HG03135 (cell line): ENCODE measurements around the gene SPATA6.
"Not testable (repeated sequence)": the region's sequence is repeated elsewhere in the genome, so short reads cannot be mapped to it uniquely, and the experiment has no call there.

Experiments
- ATAC-seq: cut with Tn5 transposase; IDR thresholded peaks from one replicate; pipeline ENCODE4 v1.9.1; 2021; ENCODE audit warnings: mild to moderate bottlenecking, moderate library complexity; ENCODE audit not compliant: unreplicated experiment

Gene SPATA6

DNA sequence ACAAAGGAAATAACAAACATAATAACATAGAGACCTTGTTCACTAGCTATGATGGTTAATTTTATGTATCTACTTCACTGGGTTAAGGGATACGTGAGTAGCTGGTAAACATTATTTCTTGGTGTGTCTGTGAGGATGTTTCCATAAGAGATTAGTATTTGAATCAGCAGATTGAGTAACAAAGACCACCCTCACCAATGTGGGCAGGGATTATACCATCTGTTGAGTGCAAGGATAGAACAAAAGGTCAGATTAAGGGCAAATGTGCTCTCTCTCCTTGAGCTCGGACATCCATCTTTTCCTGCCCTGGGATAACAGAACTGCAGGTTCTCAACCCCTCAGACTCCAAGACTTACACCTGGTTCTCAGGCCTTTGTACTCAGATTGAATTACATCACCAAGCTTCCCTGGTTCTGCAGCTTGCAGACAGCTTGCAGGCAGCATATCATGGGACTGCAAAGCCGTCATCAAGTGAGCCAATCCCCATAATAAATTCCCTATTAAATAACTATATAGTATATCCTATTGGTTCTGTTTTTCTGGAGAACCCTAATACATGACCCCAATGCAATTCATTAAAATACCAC, 9.2 kb downstream of the SPATA6 start:
- no peak for ATAC-seq

DNA sequence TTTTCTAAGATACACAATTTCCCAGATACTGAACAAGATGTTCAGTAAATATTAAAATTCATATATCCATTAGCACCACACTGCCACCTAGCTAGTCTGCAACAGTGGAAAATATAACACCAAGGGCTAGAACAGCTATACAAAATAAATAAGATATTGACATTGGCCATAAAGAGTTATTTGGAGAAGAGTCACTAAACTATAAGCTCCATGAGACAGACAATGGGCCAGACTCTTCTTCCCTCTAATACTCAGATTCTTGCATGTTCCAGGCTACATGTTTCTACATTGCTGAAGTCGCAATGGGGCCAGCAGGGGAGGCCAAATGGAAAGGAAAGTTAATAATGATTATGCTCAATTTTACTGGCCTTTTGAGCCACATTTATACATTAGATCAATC, 21.5 kb downstream of the SPATA6 start:
- ATAC-seq = no peak

DNA sequence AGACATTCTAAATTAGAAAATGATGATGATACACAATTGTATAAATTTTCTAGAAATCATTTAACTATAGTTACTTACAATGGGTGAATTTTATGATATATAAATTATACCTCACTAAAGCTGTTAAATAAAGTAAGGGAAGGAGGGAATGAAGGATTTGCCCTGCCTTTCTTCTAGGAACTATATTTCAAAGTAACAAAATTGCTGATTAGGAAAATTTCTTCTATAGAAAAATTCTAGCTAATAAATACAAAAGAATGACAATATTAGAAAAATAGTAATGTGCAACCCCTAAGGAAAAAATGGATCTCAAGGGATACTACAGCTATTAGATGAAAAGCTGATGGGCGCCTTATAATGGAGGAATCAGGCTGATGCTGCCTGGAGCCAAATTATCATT, 23.1 kb downstream of the SPATA6 start:
- no peak for ATAC-seq

DNA sequence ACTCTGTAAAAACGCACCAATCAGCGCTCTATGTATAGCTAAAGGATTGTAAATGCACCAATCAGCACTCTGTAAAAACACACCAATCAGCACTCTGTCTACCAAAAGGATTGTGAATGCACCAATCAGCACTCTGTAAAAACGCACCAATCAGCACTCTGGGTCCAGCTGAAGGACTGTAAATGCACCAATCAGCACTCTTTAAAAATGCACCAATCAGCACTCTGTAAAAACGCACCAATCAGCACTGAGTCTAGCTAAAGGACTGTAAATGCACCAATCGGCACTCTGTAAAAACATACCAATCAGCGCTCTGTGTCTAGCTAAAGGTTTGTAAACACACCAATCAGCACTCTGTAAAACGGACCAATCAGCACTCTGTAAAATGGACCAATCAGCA, 27.8 kb downstream of the SPATA6 start:
- ATAC-seq = not testable (repeated sequence)

DNA sequence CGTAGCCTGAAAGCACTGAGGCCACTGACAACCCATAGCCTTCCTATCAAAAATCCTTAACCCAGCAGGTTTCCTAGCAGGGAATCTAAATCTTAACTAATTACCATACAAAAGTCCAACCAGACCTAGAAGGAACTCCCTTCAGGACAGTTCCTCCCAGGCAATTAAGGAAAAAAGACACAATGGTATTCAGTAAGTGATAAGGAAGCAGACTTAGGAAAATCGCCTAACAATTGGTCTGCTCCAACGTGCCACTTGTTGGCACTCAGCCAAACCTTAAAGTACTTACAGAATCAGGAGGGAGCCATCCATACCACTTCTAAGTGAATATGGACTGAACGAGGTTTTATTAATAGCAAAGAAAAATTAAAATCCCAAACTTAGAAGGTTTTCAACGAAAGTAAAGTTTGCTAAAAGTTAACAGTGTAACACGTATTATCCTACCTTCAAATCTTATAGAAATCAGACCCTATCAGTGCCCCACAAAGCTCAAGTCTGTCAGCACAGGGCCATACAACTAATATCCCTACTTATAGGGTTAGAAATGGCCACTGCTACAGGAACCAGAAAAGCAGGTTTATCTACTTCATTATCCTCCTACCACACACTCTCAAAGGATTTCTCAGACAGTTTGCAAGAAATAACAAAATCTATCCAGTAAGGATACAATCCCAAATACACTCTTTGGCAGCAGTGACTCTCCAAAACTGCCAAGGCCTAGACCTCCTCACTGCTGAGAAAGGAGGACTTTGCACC, 29.0 kb downstream of the SPATA6 start:
- ATAC-seq = no peak

DNA sequence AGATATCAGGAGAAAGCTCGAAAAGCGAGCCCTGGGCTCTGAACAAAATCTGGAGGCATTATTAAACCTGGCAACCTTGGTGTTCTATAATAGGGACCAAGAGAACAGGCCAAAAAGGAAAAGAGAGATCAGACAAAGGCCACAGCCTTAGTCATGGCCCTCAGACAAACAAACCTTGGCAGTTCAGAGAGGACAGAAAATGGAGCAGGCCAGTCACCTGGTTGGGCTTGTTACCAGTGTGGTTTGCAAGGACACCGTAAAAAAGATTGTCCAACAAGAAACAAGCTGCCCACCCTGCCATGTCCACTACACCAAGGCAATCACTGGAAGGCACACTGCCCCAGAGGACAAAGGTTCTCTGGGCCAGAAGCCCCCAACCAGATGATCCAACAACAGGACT, 31.2 kb downstream of the SPATA6 start:
- ATAC-seq = not testable (repeated sequence)

DNA sequence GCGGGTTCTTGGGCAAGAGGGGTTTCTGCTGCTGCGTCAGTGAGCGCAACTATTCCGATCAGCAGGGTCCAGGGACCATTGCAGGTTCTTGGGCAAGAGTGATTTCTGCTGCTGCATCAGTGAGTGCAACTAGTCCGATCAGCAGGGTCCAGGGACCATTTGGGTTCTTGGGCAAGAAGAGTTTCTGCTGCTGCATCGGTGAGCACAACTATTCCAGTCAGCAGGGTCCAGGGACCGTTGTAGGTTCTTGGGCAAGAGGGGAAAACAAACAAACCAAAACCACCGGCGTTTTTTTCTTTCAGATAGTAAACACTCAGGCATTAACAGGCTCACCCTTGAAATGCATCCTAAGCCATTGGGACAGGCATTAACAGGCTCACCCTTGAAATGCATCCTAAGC, 32.6 kb downstream of the SPATA6 start:
- ATAC-seq = no peak

DNA sequence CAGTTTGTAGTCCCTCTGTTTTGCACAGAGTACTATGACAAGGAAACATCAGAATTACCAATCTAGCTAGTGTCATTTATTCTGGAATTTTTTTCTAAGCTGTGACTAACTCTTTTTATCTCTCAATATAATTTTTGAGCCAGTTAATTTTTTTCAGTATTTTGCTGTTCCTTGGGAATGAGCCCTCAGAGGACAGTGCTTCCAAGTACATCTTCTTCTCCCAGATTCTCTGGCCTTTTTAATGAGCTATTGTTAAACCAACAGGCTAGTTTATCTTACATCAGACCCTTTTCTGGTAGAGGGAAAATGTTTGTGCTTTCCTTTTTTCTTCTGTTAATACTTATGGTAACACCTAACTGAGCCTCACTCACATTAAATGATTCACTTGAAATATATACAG, 34.6 kb downstream of the SPATA6 start:
- ATAC-seq = not testable (repeated sequence)

DNA sequence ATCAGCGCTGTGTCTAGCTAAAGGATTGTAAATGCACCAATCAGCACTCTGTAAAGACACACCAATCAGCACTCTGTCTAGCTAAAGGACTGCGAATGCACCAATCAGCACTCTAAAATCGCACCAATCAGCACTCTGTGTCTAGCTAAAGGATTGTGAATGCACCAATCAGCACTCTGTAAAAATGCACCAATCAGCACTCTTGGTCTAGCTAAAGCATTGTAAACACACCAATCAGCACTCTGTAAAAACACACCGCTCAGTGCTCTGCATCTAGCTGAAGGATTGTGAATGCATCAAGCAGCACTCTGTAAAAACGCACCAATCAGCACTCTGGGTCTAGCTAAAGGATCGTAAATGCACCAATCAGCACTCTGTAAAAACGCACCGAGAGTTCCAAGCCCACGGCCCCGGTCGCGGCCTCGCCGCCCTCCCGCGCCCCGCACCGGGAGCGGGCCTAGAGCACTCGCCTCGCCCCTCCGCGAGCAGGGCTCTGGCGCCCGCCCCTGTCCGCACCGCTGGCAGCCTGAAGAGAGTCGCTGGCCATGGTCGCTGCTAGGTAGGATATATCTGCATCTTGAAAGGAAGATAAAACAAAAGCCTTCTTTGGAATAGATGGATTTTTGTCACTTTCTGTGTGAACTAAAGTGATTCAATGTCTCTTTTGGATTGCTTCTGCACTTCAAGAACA, 36.5 kb downstream of the SPATA6 start:
- not testable (repeated sequence) for ATAC-seq

DNA sequence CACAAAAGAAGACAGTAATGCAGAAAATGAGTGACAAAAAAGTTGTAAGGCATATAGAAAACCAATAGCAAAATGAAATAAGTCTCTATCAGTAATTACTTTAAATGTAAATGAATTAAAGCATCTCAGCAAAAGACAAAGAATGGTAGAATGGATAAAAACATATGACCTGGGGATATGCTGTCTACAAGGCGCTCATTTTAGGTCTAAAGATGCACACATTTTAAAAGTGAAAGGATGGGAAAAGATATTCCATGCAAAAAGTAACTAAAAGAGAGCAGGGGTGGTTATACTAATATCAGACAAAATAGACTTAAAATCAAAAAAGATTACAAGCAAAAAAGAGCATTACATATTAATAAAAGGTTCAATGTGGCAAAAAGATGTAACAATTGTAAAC, 41.2 kb downstream of the SPATA6 start:
- ATAC-seq = no peak

DNA sequence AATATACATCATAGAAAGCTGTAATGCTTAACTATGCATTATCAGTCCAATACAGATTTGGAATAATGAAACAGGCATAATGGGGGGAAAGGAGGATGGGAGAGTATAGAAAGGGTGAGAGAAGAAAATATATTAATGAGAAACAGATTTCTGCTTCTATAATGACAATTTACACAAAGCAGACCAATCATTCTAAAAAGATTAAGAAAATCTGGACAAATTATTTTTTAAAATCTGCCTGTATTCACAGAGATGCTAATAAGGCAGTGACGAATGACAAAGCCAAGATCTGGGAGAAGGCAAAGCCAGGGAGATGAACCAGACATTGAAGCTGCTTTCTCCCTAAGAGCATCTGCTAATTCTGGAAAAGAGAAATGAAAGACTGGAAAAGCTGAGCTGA, 50.0 kb downstream of the SPATA6 start:
- no peak for ATAC-seq

DNA sequence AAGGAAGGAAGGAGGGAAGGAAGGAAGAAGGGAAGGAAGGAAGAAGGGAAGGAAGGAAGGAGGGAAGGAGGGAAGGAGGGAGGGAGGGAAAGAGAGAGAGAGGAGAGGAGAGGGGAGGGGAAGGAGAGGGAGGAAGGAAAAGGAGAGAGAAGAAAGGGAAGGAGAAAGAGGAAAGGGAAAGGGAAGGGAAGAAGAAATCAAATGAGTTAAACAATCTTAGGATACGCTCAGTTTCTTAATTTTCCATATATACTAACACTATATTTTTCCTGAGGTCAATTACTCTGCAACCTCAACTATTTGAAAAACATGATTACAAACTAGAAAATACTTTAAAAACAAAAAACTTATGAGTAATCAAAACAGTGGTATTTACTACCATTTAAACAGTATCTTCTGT, 53.3 kb downstream of the SPATA6 start:
- ATAC-seq = no peak

DNA sequence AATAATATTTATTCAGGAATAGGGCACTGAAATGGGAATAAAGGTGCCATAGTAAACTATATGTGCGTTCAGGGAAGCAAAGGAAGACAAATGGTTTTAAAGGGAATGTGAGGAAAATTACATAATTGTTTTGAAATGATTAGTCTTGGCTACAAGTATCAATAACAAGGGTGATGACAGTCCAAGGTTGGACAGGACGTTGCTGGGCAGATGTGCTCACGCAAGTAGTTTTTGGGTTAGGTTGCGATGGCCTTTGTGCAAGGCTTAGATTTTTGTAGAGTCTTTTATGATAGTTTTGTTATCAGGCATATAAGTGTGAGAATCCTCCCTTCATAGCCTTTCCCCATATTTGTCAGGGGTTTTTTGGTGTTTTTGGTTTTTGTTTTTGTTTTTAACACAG, 57.0 kb downstream of the SPATA6 start:
- ATAC-seq = no peak

DNA sequence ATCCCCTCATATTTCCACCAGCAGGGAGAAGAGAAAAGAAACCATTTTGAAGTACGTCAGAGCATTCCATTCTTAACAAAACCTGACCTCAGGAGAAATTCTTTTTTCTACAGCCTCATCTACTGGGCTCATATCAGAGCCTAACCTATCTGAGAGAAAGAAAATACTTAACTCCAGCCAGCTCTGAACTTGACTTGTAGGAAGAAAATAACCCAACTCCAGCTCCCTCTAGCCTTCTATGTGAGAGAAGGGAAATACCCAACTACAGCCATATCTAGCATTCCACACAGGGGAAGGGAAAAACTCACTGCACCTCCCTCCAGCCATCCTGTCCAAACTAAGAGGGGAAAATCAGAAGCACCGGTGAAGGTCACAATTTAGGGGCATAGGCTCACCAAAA, 57.7 kb downstream of the SPATA6 start:
- ATAC-seq = no peak

DNA sequence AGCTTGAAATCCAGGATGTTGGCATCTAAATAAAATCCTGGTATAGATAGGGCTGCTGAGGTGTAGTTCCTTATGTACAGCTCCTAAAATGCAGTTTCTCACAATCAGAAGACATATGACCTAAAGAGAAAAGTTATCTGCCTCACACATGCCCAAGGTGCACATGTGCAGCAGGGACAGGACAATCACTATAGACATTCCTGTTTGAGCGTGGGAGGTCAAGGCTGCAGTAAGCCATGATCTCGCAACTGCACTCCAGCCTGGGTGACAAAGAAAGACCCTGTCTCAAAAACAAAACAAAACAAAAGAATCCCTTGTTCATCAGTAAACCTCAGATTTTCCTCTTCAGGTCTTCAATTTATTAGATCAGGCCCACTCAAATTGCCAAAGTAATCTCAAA, 66.1 kb downstream of the SPATA6 start:
- no peak for ATAC-seq

DNA sequence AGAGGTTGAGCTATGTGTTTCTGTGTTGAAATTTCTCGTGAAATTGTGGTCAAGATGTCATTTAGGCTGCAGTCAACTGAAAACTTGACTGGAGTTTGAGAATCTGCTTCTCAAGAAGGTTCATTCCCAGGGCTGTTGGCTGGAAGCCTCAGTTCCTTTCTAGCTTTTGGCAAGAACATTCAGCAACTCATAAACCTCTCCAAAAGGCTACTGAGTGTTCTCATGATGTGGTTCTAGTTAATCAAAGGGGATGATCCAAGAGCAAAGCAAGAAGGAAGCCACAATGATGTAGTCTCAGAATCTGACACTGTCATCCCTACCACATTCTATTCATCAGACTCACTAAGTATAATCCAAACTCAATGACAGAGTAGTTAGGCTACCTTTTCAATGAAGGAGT, 66.6 kb downstream of the SPATA6 start:
- ATAC-seq = no peak

DNA sequence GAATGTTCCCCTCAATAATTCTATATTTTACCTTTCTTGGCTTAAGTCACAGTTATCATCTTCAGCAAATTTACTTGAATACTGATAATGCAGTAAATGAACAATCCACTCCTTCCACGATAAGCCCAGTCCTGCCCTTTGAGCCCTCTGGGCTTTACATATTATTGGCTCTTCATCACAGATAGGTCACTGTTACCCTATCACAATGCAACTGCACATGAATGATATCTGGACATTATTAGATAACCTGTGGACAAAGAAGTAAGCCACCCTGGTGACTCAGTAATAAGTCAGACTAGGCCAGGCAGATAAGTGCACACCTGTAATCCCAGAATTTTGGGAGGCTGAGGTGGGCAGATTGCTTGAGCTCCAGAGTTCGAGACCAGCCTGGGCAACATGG, 69.4 kb downstream of the SPATA6 start:
- ATAC-seq = no peak

DNA sequence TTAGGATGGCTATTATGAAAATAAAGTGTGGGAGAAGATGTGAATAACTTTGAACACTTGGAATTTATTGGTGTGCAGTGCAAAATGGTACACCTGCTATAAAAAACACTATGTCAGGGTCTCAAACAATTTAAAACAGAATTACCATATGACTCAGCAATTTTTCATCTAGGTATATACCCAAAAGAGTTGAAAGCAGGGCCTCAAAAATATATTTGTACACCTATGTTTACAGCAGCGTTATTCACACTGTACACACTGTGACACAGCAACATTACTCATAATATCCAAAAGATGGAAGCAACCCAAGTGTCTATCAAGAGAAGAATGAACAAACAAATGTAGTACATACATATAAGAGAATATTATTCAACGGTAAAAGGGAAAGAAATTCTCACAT, 75.8 kb downstream of the SPATA6 start:
- ATAC-seq = no peak

DNA sequence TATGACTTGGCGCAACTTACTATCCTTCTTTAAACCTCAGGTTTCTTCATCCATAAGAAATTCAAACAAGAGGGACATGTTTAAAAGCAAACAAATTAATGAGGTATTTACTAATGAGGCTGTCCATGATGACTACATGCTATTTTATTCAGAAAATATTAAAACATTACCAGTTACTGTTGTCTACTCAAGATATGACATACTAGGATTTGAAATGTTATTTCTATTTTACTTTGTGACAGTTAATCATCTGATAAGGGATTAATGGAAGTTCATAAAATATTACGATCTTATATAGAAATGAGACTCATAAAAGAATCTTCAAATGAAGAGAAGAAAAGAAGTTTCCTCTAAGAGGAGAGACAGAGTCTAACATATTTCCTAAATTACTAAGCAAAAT, 80.1 kb downstream of the SPATA6 start:
- ATAC-seq = no peak

DNA sequence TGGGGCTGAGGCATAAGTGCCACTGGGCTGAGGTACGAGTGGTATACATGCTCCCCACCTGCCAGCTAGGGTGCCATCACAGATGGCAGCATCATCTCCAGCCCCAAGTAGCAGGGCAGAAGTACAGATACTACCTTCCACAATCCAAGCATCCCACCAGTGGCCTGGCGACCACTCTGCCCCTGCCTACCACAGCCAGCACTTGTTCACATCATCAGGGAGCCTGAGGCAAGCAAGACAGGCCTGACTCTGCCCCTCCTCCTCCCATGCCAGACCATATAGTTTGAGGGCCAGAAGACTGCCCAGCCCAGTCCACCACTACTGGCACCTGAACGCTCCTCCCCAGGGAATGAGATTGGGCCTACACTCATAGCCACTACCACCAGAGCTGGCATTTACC, 84.6 kb downstream of the SPATA6 start:
- ATAC-seq = no peak

DNA sequence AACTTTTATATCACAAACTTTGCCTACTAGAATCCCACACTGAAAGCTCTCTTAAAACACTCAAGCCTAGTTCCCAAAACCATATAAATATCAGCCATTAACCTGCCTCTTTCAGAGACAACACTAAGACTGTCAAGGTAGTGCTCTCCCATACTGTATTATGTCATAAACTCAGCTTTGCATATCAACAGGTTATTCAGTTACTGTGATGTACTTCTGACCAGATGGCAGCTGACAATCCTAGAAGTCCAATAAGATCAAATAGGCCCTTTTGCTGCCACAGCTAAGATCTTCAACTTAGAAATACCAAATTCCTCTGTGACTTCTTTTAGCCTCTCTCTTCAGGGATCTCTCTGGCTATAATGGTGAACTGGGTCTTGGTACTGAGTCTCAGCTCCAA, 97.2 kb downstream of the SPATA6 start:
- ATAC-seq = no peak

DNA sequence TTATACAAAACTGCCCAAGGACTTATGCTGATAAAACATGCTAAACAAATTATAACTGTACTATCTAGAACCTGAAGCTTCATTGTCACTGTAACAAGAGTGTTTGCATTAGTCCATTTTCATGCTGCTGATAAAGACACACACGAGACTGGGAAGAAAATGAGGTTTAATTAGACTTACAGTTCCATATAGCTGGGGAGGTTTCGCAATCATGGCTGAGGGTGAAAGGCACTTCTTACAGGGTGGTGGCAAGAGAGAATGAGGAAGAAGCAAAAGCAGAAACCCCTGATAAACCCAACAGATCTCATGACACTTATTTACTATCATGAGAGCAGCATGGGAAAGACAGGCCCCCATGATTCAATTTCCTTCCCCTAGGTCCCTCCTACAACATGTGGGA, 100.4 kb downstream of the SPATA6 start:
- ATAC-seq = no peak
